NCI-H510A treated with DMSO at 0.1 percent for 48 hours (cell line): Measurements from ENCODE around the gene METTL21A.
"Not testable (repeated sequence)": the region's sequence is repeated elsewhere in the genome, so short reads cannot be mapped to it uniquely, and the experiment has no call there.

Source experiments
- DNase-seq: peaks from one replicate; lab custom pipeline; 2025; lab: John Stamatoyannopoulos, UW

Gene METTL21A

DNA sequence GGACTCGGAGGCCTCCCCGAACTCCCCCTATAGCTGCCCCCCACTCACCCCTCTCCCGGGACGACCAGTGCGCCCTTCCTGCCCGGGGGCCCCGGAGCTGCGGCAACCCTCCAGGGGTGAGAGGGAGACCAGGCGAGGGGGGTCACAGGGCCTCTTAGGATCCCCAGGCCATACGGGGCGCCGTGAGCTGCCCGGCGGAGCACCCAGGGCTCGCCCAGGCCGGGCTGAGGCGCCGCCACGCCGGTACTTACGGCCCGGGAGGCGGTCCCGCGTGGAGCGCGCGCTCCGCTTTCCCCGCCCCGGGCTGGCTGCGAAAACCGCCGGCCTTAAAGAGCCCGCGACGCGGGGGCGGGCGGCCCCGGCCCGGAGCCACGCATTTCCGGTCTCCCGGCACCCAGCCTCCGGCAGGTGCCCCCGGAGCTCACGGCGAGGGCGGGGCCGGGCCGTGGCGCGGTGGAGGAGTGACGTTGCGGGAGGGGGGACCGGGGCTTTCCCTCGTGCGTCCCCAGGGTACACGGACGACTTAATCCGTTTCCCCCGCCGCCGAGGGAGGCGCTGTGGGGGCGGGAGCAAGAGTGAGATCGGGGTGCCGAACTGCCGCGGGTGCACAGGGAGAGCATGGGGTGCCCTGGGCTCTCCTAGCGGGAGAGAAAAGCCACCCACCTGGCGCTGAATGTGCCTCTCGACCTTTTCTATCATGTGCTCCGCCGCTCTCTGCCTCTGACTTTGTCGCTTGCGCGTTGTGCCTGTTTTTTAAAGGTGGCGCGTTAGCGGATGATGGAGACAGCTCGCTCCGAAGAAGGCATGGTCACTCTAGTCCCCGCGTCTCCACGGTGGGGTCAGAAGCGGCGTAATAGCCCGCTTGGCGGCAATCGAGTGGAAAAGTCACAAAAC lies at the start of gene METTL21A:
TSS of gene METTL21A (minus strand) at position 381 of the 894 bp plus-strand sequence. CDS start 1,019 bp downstream, outside the sequence.
- DNase-seq: peak; percentile 81

GRCh38 chr2:207674826-207675225 lies 49.6 kb upstream of the METTL21A start:
- no peak for DNase-seq

DNA sequence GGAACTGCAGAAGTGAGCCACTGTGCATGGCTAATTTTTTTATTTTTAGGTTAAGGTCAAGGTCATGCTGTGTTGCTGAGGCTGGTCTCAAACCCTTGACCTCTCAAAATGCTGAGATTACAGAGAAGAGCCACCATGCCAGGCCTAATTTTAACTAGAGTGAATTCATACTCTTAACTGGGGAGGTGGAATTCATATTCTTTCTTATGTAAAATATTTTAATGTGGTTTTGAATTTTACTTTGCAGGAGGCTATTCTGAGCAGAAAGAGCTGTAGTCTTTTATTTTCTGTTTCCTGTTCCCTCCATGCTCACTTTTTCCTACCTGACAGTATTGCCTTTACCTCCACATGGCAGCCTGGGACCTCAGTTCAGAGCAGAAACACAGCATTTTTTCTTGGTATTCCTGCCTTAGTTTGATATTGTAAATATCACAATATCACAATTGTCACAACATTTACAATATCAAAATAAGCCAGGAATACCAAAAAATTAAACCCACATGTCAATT lies 49.1 kb upstream of the METTL21A start:
- no peak for DNase-seq

DNA sequence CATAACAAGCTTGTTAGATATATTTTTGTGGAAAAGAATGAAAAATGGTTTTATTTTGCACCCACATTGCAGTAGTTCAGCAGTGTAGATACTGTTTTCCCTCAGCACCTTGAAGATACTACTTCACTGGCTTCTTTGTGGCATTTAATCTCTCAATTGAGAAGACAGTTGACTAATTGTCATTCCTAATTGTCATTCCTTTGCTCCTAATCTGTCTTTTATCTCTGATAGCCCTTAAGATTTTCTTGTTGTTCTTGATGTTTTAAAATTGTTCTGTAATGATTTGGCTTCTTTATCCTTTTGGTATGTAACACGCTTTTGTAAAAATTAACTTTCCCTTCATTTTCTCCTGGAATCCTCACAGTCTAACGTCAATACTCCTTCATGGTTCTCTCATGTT lies 48.2 kb upstream of the METTL21A start:
- DNase-seq: no peak

DNA sequence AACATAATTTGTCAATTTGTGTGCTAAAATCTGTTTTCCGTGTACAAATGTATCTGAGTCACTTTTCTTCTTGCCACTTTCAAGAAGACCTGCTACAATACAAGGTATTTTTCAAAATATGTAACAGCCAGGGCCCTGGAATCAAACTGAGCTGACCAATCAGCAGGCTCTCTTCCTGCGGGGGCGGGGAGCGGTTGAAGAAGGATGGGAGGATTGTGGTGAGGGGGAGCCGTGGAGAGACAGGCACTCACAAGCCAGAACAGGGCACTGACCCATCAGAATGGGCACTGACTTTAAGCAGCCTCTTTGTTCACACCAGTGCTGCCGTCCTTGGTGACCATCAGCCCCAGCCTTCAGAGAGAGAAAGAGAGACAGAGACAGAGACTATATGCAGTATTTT lies 45.7 kb upstream of the METTL21A start:
- no peak for DNase-seq

DNA sequence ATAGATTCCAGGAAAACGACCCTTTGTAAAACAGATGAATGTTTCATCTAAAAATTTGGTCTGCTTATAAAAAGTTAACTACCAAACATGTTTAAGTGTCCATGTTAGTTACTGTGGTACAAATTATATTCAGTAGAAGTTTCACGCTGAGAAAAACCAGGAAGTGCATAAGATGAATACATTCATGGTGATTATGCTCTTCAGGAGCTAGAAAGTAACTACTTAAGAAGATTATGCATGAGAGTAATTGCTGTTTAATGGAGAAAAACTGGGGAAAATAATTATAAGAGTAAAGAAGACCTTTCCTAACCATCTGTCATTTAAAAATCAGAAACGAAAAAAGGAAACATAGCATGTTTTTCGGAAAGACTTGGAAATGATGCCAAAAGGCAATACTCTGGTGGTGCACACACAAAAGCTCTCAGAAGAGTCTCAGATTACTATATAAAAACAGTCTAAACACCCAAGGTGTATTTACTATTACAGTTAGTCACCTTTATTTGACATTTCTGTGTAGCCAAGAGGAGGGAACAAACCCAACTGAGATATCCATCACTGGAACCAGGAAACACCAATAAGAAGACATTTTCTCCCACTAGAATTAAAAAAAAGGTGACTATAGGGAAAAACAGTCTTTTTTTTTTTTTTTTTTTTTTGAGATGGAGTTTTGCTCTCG lies 38.8 kb upstream of the METTL21A start:
- DNase-seq: no peak

DNA sequence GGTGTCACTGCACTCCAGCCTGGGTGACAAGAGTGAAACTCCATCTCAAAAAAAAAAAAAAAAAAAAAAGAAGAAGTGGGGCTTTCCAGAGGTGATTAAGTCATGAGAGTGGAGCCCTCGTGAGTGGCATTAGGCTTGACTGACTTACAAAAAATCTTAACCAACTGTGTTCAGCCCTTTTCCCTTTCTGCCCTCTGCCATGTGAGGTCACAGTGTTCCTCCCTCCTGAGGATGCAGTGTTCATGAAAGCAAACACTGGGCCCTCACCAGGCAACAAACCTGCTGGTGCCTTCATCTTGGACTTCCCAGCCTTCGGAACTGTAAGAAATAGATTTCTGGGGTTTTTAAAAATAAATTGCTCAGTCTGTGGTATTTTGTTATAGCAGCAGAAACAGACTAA lies 37.0 kb upstream of the METTL21A start:
- no peak for DNase-seq

- no peak for DNase-seq
These were observed 35.8 kb upstream of the METTL21A start for GRCh38 chr2:207660994-207661393.

GRCh38 chr2:207658156-207658555 lies 33.0 kb upstream of the METTL21A start:
- DNase-seq: no peak

DNA sequence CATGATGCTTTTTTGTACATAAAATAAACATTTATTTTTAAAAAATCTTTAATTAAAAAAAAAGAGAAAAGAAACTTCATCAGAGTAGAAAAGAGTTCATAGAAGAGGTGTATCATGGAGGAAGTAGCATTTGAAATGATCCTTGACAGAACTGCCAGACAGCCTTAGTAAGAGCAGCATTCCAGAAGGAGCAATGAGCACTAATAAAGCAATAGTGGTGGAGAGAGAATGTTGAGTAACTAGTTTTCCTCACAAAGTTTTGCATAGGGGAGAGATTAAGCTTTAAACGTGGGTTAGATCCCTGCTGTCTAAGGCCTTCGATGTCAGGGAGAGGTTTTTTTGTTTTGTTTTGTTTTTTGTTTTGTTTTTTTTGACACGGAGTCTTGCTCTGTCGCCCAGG lies 29.8 kb upstream of the METTL21A start:
- DNase-seq: no peak

- not testable (repeated sequence) for DNase-seq
These were observed 21.4 kb upstream of the METTL21A start for GRCh38 chr2:207646582-207646981.

- no peak for DNase-seq
These were observed 18.7 kb upstream of the METTL21A start for GRCh38 chr2:207643892-207644291.

DNA sequence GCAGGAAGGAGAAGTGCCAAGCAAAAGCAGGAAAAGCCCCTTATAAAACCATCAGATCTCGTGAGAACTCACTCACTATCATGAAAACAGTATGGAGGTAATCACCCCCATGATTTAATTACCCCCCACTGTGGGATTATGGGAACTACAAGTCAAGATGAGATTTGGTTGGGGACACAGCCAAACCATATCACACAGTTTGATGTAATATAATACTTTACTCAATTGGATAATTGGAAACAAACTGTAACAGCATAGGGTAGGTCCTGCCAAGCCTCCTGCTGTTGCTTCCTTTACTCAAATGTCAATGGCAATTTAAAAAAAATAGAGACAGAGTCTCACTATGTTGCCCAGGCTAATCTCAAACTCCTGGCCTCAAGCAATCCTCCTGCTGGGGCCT lies 15.5 kb upstream of the METTL21A start:
- no peak for DNase-seq

DNA sequence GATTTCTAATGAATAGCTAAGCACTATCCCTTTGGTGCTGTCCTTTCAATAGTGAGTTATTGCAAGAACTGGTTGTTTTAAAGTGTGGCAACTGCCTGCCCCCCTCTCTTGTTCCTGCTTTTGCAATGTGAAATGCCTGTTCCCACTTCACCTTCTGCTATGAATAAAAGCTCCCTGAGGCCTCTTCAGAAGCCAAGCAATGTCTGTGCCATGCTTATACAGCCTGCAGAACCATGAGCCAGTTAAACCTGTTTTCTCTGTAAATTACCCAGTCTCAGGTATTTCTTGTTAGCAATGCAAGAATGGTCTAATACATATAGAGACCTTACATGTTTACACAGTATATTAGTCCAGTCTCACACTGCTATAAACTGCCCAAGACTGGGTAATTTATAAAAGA lies 15.0 kb upstream of the METTL21A start:
- no peak for DNase-seq

DNA sequence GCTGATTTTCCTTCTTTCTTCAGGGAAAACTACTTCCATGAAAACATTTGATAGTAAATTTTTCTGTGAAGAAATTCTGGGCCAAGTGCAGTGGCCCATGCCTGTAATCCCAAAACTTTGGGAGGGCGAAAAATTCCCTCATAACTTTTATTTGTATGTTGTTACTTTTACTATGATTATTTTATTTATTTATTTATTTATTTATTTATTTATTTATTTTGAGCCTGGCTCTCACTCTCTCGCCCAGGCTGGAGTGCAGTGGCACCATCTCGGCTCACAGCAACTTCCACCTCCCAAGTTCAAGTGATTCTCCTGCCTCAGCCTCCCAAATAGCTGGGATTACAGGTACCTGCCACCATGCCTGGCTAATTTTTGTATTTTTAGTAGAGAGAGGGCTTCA lies 14.1 kb upstream of the METTL21A start:
- DNase-seq: not testable (repeated sequence)

DNA sequence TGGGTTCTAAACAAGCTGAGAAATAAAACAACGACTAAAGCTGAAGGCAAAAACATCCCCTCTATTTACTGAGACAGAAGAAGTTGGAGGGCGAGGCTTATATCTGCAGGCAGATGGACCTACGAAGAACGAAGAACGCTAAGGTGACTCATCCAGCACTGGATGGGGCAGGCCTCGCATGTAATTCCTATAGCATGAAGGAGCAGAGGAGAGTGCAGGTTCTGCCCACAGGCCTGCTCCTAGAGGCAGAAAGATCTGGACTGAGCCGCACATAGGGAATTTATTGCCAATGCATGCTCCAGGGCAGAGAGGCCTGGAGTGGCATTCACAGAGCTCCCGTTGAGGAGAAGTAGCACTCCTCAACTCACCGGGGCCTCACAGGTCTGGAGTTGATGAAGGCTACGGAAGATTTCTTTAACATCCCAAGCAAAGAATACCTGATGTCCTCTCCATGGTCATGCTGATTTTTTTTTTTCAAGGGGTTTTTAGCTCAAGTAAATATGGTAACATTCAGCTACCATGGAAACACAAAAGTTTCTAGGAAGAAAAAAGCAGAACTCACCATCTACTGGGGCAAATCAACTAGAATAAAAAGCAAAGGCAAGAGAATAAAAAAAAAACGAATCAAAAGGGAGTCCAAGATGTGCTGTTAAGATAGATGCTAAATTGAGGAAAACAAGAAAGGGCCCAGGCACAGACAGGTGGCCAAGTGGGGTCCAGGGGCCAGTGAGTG lies 10.4 kb upstream of the METTL21A start:
- DNase-seq: no peak

- no peak for DNase-seq
These were observed 8.5 kb upstream of the METTL21A start for GRCh38 chr2:207633686-207634085.

- no peak for DNase-seq
These were observed 7.6 kb upstream of the METTL21A start for GRCh38 chr2:207632575-207633493.

DNA sequence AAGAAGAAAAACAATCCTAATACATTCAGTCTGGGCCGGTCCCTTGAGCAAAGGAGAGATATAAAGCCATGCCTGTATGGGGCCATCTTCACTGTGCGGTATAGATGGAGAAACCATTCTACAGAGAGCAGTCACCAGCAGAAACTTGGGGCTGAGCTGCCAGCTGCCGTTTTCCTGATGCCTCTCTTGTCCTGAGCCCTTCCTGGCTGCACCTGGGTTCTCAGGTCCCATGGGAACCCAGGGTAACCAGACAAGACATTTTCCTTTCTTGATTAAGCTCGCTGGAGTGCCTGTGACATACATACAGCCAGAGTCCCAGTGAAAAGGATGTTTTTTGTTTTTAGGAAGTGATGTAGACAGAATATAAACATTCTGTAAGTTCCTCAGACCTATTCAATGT lies 5.3 kb upstream of the METTL21A start:
- no peak for DNase-seq

DNA sequence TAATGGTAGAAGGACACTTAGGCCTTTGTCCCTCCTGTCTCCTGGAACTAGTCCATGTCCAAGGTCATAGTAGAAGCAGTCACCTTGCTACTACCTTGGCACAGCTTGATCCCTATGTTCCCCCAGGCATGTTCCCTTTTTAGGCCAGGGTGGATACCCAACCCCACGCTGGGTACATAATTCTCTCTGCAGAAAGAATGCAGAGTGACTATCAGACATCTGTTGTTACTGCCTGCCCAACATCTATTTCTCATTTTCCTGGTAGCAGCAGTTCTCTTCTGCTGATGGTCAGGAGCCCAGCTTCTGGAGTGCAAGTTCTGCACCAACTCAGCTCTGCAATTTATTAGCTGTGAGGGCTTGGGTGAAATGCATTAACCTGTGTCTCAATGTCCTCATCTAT lies 4.4 kb upstream of the METTL21A start:
- no peak for DNase-seq
